ENCODE results near the gene ANKRD2. TPM values are rescaled to one million over a fixed set of nuclear protein-coding genes. Genes with fewer than 3 reads are reported as not detected.

The ANKRD2 gene
- total RNA-seq, 2 donors from 2014 or later, result 0.25 to 0.39 TPM

DNA sequence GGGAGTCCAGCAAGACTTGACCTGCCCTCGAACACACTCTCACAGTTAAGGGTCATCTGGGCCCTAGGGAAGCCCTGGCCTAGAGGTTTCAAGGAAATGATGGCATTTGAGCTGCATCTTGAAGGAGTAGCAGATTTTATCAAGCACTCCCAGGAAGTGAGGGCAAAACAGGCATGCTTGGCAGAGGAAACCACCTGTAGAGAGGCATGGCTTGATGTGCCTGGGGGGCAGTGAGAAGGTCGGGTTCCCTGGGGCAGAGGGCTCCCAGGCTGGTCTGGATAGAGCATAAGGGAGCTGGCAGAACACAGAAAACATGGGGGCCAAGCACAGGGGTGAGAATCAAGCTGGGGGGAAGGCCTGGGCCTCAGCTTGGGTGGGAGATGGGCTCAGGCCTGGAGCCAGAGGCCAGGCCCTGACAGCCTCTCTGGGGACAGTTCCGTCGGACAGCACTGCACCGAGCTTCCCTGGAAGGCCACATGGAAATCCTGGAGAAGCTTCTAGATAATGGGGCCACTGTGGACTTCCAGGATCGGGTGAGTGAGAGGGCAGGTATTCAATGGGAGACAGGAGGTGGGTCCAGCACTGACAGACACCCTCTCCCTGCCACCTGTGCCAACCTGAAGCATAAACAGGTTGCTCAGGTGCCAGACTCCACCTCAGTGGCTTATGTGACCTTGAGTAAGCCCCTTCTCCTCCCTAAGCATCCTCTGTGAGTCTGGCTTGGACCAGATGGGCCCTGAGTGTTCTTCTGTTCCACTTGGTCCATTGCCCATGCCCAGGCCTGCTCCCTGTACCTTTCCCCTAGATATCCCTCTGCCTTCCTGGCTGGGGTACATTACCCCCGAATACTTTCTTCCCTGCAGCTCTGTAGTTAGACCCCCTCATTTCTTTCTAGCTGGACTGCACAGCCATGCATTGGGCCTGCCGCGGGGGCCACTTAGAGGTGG, 8.1 kb downstream of the ANKRD2 start:
- H3K9me3 Mint-ChIP-seq, result no peaks in the 10 kb centered on the region
- ATAC-seq (no peak), DNase-seq (ENCODE audit: low spot score in 2 of 2) (no peak)
- H3K36me3 Mint-ChIP-seq, result no peaks in the 10 kb centered on the region
- no peak overlapping the region for H3K27ac Mint-ChIP-seq

DNA sequence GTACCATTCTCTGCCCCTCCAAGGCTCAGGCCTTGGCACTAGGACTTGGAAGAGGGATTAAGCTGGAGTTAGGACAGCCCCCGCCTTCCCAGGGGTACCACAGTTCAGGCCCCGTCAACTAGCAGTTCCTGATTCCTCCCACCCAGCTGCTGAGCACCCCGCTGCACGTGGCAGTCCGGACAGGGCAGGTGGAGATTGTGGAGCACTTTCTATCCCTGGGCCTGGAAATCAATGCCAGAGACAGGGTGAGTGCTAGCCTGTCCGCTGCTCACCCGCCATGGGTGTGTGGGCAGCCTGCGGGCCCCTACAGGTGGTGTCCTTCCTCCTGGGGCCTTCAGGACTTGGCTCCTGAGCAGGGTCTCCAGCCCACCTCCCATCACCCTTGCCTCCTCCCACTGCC, 9.6 kb downstream of the ANKRD2 start:
- H3K9me3 Mint-ChIP-seq, result no peaks in the 10 kb centered on the region
- no peaks in the 10 kb centered on the region for H3K36me3 Mint-ChIP-seq
- no peak for DNase-seq (ENCODE audit: low spot score in 2 of 2)
- no peak for ATAC-seq
- H3K27ac Mint-ChIP-seq, result no peak overlapping the region

DNA sequence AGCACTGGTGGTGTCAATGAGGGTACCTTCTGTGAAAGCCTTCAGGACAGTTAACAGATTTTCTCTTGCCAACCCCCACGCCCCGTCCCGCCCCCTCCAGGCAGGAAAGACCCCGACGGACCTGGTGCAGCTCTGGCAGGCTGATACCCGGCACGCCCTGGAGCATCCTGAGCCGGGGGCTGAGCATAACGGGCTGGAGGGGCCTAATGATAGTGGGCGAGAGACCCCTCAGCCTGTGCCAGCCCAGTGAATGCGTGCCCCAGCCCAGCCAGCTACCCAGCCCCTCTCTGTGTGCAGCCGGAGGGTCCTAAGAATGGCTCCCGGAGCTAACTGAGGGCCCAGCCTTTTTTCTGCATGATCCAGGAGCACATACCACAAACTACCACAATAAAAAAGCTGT, 10.9 kb downstream of the ANKRD2 start:
- no peaks in the 10 kb centered on the region for H3K9me3 Mint-ChIP-seq
- DNase-seq (ENCODE audit: low spot score in 2 of 2), result no peak
- ATAC-seq, result no peak
- no peak overlapping the region for H3K27ac Mint-ChIP-seq
- no peaks in the 10 kb centered on the region for H3K36me3 Mint-ChIP-seq

DNA sequence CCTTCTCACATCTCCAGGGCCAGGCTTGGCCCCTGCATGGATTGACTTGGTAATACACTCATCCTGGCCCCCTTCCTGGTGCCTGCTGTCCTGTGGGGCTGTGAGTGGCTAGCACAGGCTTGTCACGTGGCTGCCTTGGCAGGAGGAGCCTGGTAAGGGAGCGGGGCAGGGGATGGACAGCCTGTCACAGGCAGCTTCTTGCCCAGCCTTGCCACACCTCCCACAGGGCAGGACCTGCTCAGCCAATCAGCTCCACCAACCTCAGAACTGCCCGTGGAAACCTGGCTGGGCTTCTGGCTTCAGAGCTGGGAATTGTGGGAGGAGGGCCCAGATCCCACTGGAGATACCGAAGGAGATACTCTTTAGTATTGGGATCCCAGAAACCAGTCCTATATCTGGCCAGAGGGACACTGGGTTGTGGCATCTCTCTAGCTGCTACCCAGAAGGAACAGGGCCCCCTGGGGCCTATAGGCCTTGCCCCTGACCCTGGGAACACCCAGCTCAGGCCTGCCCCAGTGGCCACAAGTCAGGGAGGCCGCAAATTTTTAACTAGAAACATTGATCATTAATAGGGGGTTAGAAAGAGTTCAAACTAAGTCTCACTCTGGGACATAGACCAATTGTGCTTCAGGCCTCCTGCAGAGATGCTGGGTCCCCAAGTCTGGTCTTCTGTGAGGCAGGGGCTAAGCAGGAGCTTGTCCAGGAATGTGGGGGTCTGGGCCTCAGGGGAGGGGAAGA, 11.7 kb downstream of the ANKRD2 start, which contains the start of gene HOGA1:
HOGA1 (plus strand) TSS at position 330 of the 738 bp plus-strand sequence; CDS start at position 645, 315 bp downstream.
- no peak for ATAC-seq

DNA sequence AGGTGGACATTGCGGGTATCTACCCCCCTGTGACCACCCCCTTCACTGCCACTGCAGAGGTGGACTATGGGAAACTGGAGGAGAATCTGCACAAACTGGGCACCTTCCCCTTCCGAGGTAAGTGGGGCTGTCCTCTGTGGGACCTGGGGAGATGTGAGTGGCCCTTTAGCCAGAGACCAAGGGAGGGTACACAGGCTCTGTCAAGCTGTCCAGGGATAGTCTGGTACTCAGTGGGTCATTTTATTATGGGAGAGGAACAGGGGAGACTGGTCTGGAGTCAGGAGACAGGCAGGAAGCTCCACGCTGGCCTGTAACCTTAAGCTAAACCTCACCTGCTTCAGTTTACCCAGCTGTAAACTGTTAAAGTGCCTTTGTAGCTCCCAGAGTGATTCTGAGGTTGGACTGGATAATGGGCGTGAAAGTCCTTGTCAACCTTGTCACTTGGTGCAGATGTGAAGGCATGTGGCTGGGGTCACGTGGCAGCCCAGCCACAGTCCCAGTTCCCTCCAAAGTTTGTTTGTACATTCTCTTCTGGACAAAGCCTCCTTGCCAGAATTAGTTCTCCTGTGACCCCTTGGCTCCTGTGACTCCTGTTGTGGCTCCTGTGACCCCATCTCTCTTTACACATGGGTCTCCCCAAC, 12.3 kb downstream of the ANKRD2 start:
- Mint-ChIP-seq H3K9me3 (no peaks in the 10 kb centered on the region), H3K27ac (peak overlapping the region; percentile 25 to 30), H3K36me3 (no peaks in the 10 kb centered on the region)
- DNase-seq (ENCODE audit: low spot score in 2 of 2) (no peak), ATAC-seq (no peak)

More for the DNA sequence above, 11.7 kb downstream of the ANKRD2 start, which contains the start of gene HOGA1:
- H3K9me3 Mint-ChIP-seq, result no peaks in the 10 kb centered on the region
- peak within 1 kb of the TSS; percentile 25 to 30 for H3K27ac Mint-ChIP-seq
- no peak for DNase-seq (ENCODE audit: low spot score in 2 of 2)
- no peaks in the 10 kb centered on the region for H3K36me3 Mint-ChIP-seq

DNA sequence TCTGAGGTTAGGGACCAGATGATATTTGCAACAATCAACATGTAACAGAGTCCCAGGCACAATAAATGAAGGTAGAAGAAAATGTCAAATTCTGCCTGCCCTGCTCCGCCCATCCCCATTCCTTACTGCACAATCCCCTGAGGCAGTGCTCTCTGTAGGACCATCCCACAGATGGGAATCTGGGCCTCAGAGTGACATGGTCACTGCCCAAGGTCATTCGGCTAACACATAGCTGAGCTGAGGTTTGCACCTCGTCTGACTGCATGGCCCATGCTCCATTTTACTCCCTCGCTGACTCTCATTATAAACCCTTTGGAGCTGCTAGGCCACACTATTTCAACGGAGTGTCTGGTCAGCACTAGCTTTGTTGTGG, 12.8 kb downstream of the ANKRD2 start:
- Mint-ChIP-seq H3K9me3 (no peaks in the 10 kb centered on the region), H3K27ac (no peak overlapping the region), H3K36me3 (no peaks in the 10 kb centered on the region)
- DNase-seq (ENCODE audit: low spot score in 2 of 2) (no peak), ATAC-seq (no peak)

DNA sequence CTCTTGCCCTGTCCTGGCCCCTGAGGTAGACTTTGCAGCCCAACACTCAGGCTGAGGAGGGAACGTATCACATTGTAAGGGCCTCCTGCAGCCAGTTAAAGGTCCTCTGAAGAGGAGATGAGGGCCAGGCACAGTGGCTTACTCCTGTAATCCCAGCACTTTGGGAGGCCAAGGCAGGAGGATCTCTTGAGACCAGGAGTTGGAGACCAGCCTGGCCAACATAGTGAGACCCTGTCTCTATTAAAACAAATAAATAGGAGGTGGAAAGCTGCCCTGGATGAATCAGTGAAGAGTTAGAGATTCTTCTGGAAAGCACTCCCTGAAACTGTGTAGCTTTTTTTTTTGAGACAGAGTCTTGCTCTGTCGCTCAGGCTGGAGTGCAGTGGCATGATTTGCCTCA, 14.6 kb downstream of the ANKRD2 start:
- no peaks in the 10 kb centered on the region for H3K9me3 Mint-ChIP-seq
- no peaks in the 10 kb centered on the region for H3K36me3 Mint-ChIP-seq
- ATAC-seq (no peak), DNase-seq (ENCODE audit: low spot score in 2 of 2) (no peak)
- H3K27ac Mint-ChIP-seq, result no peak overlapping the region

DNA sequence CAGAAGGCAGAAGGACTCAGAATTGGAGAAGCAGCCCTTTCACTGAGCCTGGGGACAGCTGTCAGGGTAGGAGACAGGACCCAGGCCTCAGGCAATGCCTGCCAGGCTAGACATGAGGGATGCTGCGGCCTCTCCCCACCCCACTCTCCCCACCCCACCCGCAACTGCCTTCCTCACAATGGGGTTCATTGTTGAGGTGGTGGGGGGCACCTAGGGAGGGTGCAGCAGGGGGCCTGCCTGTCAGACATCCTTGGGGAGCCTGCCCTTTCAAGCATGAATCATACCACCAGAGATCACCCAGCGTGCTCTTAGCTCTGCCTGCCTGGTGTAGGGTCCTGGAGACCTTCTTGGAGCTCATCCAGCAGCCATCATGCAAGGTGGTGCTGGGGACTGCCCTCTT, 16.9 kb downstream of the ANKRD2 start, which contains the start of gene C10orf62:
C10orf62 (plus strand) TSS at position 243 of the 400 bp plus-strand sequence. CDS start 177 bp downstream, outside the sequence.
- Mint-ChIP-seq H3K9me3 (no peaks in the 10 kb centered on the region), H3K27ac (no peak within 1 kb of the TSS), H3K36me3 (no peaks in the 10 kb centered on the region)
- DNase-seq (ENCODE audit: low spot score in 2 of 2) (no peak), ATAC-seq (no peak)

DNA sequence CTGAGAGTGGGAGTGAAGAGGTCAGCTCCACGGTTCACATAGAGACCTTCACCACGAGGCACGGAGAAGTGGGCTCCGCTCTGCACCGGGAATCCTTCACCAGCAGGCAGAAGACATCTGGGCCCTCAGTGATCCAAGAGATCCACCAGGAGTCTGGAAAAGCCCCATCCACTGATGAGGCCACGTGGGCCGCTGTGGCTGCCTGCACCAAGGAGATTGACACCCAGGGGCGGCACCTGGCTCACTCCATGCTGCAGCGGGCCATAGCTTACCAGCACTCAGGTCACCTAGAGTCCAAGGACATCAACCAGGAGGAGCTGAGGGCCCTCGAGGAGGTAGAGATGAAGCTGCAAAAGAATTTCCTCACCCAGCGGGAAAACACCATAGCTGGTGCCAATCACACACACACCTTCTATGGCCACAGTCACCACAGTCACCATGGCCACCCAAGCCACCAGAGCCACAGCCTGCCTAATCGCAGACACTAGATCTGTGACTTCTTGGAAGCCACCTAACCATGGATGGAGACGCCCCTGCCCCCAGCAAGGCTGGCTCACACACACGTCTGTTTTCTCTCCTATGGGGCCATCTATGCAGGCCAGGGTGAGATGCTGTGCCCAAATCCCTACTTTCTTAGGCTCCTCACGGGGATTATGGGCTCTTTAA, 17.6 kb downstream of the ANKRD2 start:
- Mint-ChIP-seq H3K27ac (no peak overlapping the region), H3K36me3 (no peaks in the 10 kb centered on the region), H3K9me3 (no peaks in the 10 kb centered on the region)
- DNase-seq (ENCODE audit: low spot score in 2 of 2) (no peak), ATAC-seq (peak in 1 of 2 donors; percentile 70)

DNA sequence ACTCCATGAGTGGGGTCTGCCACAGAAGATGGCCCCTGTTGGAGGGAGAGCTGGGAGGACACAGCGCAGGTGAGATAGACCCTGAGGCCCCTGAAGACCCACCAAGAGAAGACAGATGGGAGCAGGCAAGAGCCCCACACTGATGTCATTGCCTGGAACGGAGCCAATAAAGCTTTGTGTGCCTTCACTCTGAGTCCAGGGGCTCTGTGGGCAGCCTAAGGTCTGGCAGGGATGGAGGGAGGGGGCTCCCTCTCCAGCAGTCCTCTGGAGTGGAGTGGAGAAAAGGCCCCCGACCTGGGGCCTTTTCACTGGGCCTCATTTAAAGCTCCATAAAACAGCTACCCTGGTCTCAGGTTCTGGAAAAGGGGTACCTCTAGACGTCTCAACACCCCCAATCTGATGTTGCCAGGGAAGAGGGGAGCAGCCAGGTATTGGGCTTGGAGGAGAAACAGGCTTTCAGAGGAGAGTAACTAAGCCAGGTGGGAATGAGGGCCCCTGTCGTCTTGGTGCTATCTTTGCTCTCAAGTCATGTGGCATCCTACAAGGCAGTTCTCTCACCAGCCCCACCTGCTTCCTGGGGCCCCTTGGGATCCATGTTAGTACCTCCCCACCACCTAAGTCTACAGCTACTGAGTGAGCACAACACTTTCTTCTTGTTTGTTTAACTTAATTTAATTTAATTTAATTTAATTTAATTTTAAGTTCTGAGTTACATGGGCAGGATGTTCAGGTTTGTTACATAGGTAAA, 18.3 kb downstream of the ANKRD2 start:
- ATAC-seq (no peak), DNase-seq (ENCODE audit: low spot score in 2 of 2) (no peak)
- H3K36me3 Mint-ChIP-seq, result no peaks in the 10 kb centered on the region
- no peak overlapping the region for H3K27ac Mint-ChIP-seq
- H3K9me3 Mint-ChIP-seq, result no peaks in the 10 kb centered on the region

DNA sequence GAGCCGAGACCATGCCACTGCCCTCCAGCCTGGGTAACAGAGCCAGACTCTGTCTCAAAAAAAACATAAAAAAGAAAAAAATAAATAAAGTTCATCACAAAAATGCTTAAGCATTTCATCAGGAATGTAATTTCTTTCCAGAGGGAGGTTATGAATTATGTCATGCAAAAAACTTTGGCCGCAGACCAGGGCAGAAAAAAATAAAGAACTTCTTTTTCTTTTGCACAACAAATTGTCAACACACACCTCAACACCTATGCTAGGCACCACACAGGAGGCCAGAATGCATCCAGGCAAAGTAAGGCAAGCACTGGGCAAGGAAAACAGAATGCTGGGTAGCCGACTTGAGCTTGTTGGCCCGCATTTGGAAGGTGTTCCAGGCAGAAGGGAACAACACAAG, 20.8 kb downstream of the ANKRD2 start:
- Mint-ChIP-seq H3K9me3 (no peaks in the 10 kb centered on the region), H3K36me3 (no peaks in the 10 kb centered on the region), H3K27ac (no peak overlapping the region)
- ATAC-seq, result no peak
- DNase-seq (ENCODE audit: low spot score in 2 of 2), result no peak

DNA sequence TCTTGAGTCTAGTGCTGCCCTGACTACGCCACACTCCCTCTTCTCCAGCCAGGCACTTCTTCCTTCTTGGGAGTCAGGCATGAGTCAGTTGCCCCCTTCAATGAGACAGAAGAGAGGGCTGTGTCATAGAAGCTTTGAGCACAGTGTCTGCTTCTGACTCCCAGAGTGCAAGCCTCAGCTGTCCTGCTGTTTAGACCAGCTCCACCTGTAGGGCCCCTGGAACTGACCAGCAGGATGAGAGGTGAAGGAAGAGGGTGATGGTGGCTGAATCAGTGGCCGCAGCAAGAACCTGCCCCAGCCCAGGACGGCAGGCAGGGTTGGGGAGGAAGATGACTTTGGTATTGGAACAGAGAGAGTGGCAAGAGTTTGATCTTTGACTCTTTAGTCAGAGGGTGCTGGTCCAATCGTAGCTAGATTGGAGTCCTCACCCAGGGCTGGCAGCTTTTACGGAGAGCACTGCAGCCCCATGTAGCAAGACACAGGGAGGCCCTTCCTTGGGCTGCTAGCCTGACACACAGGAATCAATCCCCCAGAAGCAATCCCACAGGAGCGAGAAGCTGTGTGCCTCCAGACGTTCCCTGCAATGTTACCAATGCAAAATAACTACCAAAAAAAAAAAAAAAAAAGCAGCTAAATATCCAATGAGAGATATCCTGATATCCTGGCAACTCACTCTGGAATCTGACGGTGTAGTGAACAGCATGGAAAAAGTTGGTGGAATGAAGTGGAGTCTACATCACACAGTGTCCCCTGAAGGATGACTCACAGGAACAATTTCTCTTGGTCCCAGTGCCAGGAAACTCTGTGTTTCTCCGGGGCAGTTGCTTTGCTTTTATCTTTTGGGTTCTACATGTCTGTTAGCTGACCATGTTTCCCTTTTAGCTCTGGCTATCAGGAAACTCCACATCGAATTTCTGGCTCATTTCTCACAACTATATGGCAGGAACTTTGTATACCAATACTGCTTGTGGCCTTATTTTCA, 23.8 kb downstream of the ANKRD2 start:
- no peaks in the 10 kb centered on the region for H3K36me3 Mint-ChIP-seq

DNA sequence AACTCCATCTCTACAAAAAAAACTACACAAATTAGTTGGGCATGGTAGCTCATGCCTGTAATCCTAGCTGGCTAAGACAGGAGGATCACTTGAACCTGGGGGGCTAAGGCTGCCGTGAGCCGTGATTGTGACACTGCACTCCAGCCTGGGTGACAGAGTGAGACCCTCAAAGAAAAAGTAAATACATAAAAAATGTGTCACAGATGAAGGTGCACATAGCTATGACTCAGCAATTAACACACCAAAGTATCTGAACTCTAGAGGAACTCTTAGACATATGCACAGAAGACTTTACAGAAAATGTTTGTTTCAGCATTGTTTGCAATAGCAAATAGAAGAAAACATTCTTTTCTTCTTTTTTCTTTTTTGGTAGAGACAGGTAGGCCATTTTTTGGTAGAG, 25.2 kb downstream of the ANKRD2 start:
- H3K27ac Mint-ChIP-seq, result peak overlapping the region in 1 of 2 donors; percentile 52
- no peak for ATAC-seq

More for the DNA sequence above, 23.8 kb downstream of the ANKRD2 start:
- DNase-seq (ENCODE audit: low spot score in 2 of 2) (no peak), ATAC-seq (no peak)
- no peaks in the 10 kb centered on the region for H3K9me3 Mint-ChIP-seq
- peak overlapping the region in 1 of 2 donors; percentile 26 for H3K27ac Mint-ChIP-seq

DNA sequence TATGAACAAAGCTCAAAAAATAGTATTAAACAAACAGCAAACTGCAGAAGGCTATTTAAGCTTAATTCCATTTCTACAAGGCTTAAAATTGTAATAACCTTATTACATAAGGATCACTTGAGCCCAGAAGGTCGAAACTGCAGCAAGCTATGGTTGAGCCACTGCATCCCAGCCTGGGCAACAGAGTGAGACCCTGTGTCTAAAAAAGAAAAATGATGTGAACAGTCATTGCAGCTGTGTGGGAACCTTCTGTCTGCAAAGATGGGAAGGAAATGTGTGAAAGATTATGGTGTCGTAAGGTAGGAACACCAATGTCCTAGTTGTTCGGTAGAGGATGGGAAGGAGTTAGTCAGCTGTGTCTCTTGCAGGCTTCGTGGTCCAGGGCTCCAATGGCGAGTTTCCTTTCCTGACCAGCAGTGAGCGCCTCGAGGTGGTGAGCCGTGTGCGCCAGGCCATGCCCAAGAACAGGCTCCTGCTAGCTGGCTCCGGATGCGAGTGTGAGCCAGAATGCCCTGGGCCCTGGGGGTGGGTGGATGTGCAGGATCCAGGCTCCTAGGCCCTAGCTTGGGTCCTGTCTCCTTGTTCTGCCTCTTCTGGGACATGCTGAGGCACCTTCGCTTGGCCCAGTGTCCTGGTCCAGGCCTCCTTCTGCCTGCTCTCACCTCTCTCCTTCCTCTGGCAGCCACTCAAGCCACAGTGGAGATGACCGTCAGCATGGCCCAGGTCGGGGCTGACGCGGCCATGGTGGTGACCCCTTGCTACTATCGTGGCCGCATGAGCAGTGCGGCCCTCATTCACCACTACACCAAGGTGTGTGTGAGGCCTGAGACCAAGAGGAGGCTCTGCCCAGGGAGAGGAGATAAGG, 26.1 kb downstream of the ANKRD2 start:
- DNase-seq (ENCODE audit: low spot score in 2 of 2) (no peak), ATAC-seq (no peak)
- Mint-ChIP-seq H3K36me3 (no peaks in the 10 kb centered on the region), H3K9me3 (no peaks in the 10 kb centered on the region), H3K27ac (peak overlapping the region; percentile 9 to 89)

More for the DNA sequence above, 25.2 kb downstream of the ANKRD2 start:
- DNase-seq (ENCODE audit: low spot score in 2 of 2), result no peak
- Mint-ChIP-seq H3K36me3 (no peaks in the 10 kb centered on the region), H3K9me3 (no peaks in the 10 kb centered on the region)
